ENCODE measurements around the gene FAXC. TPM values are rescaled to one million over a fixed set of nuclear protein-coding genes. Genes with fewer than 3 reads are reported as not detected.

The FAXC gene
- total RNA-seq, 1 donor = 2.2 TPM

DNA sequence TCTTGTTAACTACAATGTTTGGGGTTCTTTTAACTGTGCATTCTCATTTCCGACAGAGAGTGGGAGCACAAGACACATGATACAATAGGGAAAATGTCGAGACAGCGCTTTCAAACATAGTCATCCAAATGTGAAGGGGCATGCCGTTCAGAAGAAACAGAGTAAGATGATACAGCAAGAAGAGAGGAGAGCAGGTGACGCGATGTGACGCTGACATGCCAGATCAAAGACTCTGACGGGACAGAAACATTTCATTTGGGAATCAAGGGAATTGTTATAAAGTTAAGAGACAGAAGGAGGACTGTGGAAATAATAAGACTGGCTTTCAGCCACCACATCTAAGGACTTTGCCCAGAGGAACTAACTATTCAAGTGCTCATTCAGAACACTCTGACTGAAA lies 117.4 kb downstream of the FAXC start:
- no peak overlapping the region for H3K4me3 ChIP-seq (ENCODE audit: low read depth, low read length)
- TF ChIP-seq, protein P1, sequence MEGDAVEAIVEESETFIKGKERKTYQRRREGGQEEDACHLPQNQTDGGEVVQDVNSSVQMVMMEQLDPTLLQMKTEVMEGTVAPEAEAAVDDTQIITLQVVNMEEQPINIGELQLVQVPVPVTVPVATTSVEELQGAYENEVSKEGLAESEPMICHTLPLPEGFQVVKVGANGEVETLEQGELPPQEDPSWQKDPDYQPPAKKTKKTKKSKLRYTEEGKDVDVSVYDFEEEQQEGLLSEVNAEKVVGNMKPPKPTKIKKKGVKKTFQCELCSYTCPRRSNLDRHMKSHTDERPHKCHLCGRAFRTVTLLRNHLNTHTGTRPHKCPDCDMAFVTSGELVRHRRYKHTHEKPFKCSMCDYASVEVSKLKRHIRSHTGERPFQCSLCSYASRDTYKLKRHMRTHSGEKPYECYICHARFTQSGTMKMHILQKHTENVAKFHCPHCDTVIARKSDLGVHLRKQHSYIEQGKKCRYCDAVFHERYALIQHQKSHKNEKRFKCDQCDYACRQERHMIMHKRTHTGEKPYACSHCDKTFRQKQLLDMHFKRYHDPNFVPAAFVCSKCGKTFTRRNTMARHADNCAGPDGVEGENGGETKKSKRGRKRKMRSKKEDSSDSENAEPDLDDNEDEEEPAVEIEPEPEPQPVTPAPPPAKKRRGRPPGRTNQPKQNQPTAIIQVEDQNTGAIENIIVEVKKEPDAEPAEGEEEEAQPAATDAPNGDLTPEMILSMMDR (IDR thresholded peaks at IDR 0.05; ENCODE audit: insufficient read depth, low read depth, low read length) = no peak

DNA sequence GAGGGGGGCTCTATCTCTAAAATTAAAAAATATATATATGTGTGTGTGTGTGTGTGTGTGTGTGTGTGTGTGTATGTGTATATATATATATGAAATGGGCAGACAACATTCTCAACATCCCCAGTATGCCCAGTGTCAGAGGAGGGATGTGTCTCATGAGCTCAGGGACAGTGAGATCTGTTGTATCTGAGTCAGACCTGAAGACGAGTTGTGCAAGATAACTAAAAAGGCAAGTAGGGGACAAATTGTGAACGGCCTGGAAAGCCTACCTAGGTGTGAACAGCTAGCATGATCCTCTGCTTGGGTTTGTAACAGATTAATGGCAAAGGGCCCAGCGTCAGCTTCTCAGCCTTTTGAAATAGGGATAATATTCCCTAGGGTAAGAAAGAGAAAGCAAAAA lies 124.3 kb downstream of the FAXC start:
- DNase-seq (ENCODE audit: low read depth) = no peak
- no peak overlapping the region for H3K4me3 ChIP-seq (ENCODE audit: low read depth, low read length)
- TF ChIP-seq, protein P1 (IDR thresholded peaks at IDR 0.05; ENCODE audit: insufficient read depth, low read depth, low read length) = no peak

More for the DNA sequence above, 117.4 kb downstream of the FAXC start:
- DNase-seq (ENCODE audit: low read depth) = no peak

Other genes starting within 250 kb of the FAXC start
- gene COQ3, start 44.5 kb upstream of the FAXC start, total RNA-seq = 6.1 and 9.1 TPM in 2 replicates
- gene PNISR, start 75.6 kb upstream of the FAXC start, total RNA-seq = 44.8 and 82.0 TPM in 2 replicates
- 27.1 and 29.4 TPM in 2 replicates for gene USP45, start 165.7 kb upstream of the FAXC start, total RNA-seq
- gene CCNC, start 219.0 kb upstream of the FAXC start, total RNA-seq = 93.7 and 117 TPM in 2 replicates

Measured in fibroblast of villous mesenchyme (primary cell).